ENCODE measurements around the gene MACF1. TPM values are rescaled to one million over a fixed set of nuclear protein-coding genes. Genes with fewer than 3 reads are reported as not detected.

MACF1 gene
- total RNA-seq, 1 donor from 2014 or later = 301 TPM

GRCh38 chr1:39226836-39227235 is 22.3 kb downstream of the MACF1 start:
- Mint-ChIP-seq H3K27ac (no peak overlapping the region), H3K9me3 (no peaks in the 10 kb centered on the region)

GRCh38 chr1:39228252-39228651 is 23.8 kb downstream of the MACF1 start:
- no peak overlapping the region for H3K27ac Mint-ChIP-seq
- no peak for TF ChIP-seq CTCF (IDR thresholded peaks at IDR 0.05; ENCODE audit: unreplicated experiment)
- peaks cover 11% of the 10 kb centered on the region for H3K4me1 Mint-ChIP-seq
- H3K4me3 Mint-ChIP-seq = no peak overlapping the region
- no peak for DNase-seq (ENCODE audit: low spot score in 2 of 2, unreplicated experiment in 2 of 2)
- no peaks in the 10 kb centered on the region for H3K9me3 Mint-ChIP-seq
- H3K27me3 Mint-ChIP-seq (ENCODE audit: low read depth) = no peaks in the 10 kb centered on the region
- peaks cover 4% of the 10 kb centered on the region for H3K36me3 Mint-ChIP-seq

More at GRCh38 chr1:39226836-39227235, 22.3 kb downstream of the MACF1 start:
- H3K4me3 Mint-ChIP-seq = no peak overlapping the region
- H3K36me3 Mint-ChIP-seq = no peaks in the 10 kb centered on the region
- no peaks in the 10 kb centered on the region for H3K27me3 Mint-ChIP-seq (ENCODE audit: low read depth)
- peaks cover 11% of the 10 kb centered on the region for H3K4me1 Mint-ChIP-seq
- TF ChIP-seq CTCF (IDR thresholded peaks at IDR 0.05; ENCODE audit: unreplicated experiment) = no peak
- DNase-seq (ENCODE audit: low spot score in 2 of 2, unreplicated experiment in 2 of 2) = no peak

- Mint-ChIP-seq H3K27me3 (ENCODE audit: low read depth) (no peaks in the 10 kb centered on the region), H3K27ac (no peak overlapping the region), H3K4me3 (no peak overlapping the region), H3K4me1 (peaks cover 11% of the 10 kb centered on the region), H3K9me3 (no peaks in the 10 kb centered on the region), H3K36me3 (peaks cover 6% of the 10 kb centered on the region)
- DNase-seq (ENCODE audit: low spot score in 2 of 2, unreplicated experiment in 2 of 2) = no peak
- no peak for TF ChIP-seq CTCF (IDR thresholded peaks at IDR 0.05; ENCODE audit: unreplicated experiment)
Observed at GRCh38 chr1:39229504-39229903, 25.0 kb downstream of the MACF1 start.

- H3K4me3 Mint-ChIP-seq = no peak overlapping the region
- DNase-seq (ENCODE audit: low spot score in 2 of 2, unreplicated experiment in 2 of 2) = no peak
- H3K9me3 Mint-ChIP-seq = no peaks in the 10 kb centered on the region
- H3K4me1 Mint-ChIP-seq = peaks cover 11% of the 10 kb centered on the region
- no peaks in the 10 kb centered on the region for H3K27me3 Mint-ChIP-seq (ENCODE audit: low read depth)
- peak overlapping the region; percentile 15 for H3K27ac Mint-ChIP-seq
- TF ChIP-seq CTCF (IDR thresholded peaks at IDR 0.05; ENCODE audit: unreplicated experiment) = no peak
- H3K36me3 Mint-ChIP-seq = peaks cover 10% of the 10 kb centered on the region
Observed at GRCh38 chr1:39230261-39231190, 26.0 kb downstream of the MACF1 start.

GRCh38 chr1:39236971-39237370 is 32.5 kb downstream of the MACF1 start:
- H3K4me1 Mint-ChIP-seq = peaks cover 10% of the 10 kb centered on the region
- H3K27me3 Mint-ChIP-seq (ENCODE audit: low read depth) = no peaks in the 10 kb centered on the region
- DNase-seq (ENCODE audit: low spot score in 2 of 2, unreplicated experiment in 2 of 2) = no peak
- no peak overlapping the region for H3K4me3 Mint-ChIP-seq
- no peaks in the 10 kb centered on the region for H3K9me3 Mint-ChIP-seq
- TF ChIP-seq CTCF (IDR thresholded peaks at IDR 0.05; ENCODE audit: unreplicated experiment) = no peak
- peaks cover 18% of the 10 kb centered on the region for H3K36me3 Mint-ChIP-seq
- H3K27ac Mint-ChIP-seq = no peak overlapping the region
